ENCODE measurements around the gene FLNB. TPM values are rescaled to one million over a fixed set of nuclear protein-coding genes. Genes with fewer than 3 reads are reported as not detected.

FLNB gene
- total and polyA plus RNA-seq, 2 of the 4 experiments (the other 2 are of a cell fraction), result 78.0 to 136 TPM

GRCh38 chr3:58155838-58156237, 147.6 kb downstream of the FLNB start:
- no peak overlapping the region for H3K27ac ChIP-seq (ENCODE audit: insufficient read depth, low read length)
- H3K23ac ChIP-seq (ENCODE audit: low read depth, low read length), result no peak overlapping the region
- H3K27me3 ChIP-seq (ENCODE audit: control insufficient read depth, insufficient read depth, low read length), result no peaks in the 10 kb centered on the region
- no peak overlapping the region for H4K91ac ChIP-seq (ENCODE audit: insufficient read depth, low read depth, low read length)
- WGBS, 2 experiments (ENCODE audit: extremely low coverage in 2 of 2, insufficient read length in 1 of 2), result 100% methylated on average over 5 of the region's 10 CpGs; no CpG with 5 or more reads in 1 of the 2 experiments
- BruUV-seq (replicated peaks), result no TSS peak
- H3K9me1 ChIP-seq (ENCODE audit: insufficient read depth, low read length), result peaks cover 14% of the 10 kb centered on the region
- no peak overlapping the region for H3K18ac ChIP-seq (ENCODE audit: low read depth, low read length)
- intact Hi-C loops (cut with micrococcal nuclease), result no loop called here
- H2BK15ac ChIP-seq (ENCODE audit: low read depth, low read length), result no peak overlapping the region
- no peak overlapping the region for H2AK9ac ChIP-seq (replicated peaks; ENCODE audit: low read depth, low read length, poor library complexity)
- no peak for ATAC-seq (ENCODE audit: low read depth)
- peaks cover 2% of the 10 kb centered on the region; the same call in 1 of the 2 replicates for H3K4me1 ChIP-seq (ENCODE audit: control insufficient read depth, insufficient read depth, low read length)
- no peak overlapping the region for H2AK5ac ChIP-seq (ENCODE audit: low read depth, low read length)
- no peak overlapping the region for H3K4ac ChIP-seq (ENCODE audit: low read depth, low read length)
- H2BK120ac ChIP-seq (ENCODE audit: low read depth, low read length), result no peak overlapping the region
- H3K14ac ChIP-seq (replicated peaks; ENCODE audit: low read depth, low read length), result no peak overlapping the region
- ChIA-PET CTCF (no interaction called here), POLR2A (ENCODE audit: unreplicated experiment) (no interaction called here)
- peaks cover 6% of the 10 kb centered on the region for H4K20me1 ChIP-seq (ENCODE audit: insufficient read depth, low read length)
- peaks cover 17 to 26% of the 10 kb centered on the region in 2 experiments; a peak in 3 of 4 replicates for H3K79me1 ChIP-seq (ENCODE audit: low read depth in 1 of 2, low read length in 2 of 2)
- DNase-seq, result no peak
- no peak overlapping the region for H3K9ac ChIP-seq (ENCODE audit: low read depth, low read length)
- H2BK5ac ChIP-seq (ENCODE audit: low read depth, low read length, poor library complexity, severe bottlenecking), result no peak overlapping the region
- H4K8ac ChIP-seq (ENCODE audit: low read depth in 2 of 2, low read length in 2 of 2), result no peak overlapping the region
- in situ Hi-C loops (cut with MboI; ENCODE audit: low sequenced_read_pairs), result no loop called here
- no peak overlapping the region for H3K4me3 ChIP-seq (ENCODE audit: insufficient read depth, low read depth, low read length)
- H3K4me2 ChIP-seq (ENCODE audit: low read depth, low read length), result no peak overlapping the region
- no peaks in the 10 kb centered on the region for H3K9me3 ChIP-seq (ENCODE audit: control insufficient read depth, insufficient read depth, low read length)
- no peak overlapping the region for H4K5ac ChIP-seq (ENCODE audit: low read depth, low read length)
- no peak overlapping the region for H2BK20ac ChIP-seq (ENCODE audit: low read depth, low read length)
- dilution Hi-C loops (cut with HindIII; ENCODE audit: low sequenced_read_pairs, unreplicated experiment), result no loop called here
- H3K56ac ChIP-seq (ENCODE audit: extremely low read depth, insufficient read depth, low read length), result no peak overlapping the region
- H3K36me3 ChIP-seq (ENCODE audit: control insufficient read depth, insufficient read depth, low read length), result peaks cover 64% of the 10 kb centered on the region
- H2AFZ ChIP-seq (replicated peaks; ENCODE audit: low read length, poor library complexity), result no peak overlapping the region
- no peak for TF ChIP-seq CHD1 (IDR thresholded peaks at IDR 0.05; ENCODE audit: low read depth, low read length)
- TF ChIP-seq NFE2L2 (IDR thresholded peaks at IDR 0.05; ENCODE audit: low read depth, low read length), result no peak
- no peak for TF ChIP-seq RAD21 (IDR thresholded peaks at IDR 0.05; ENCODE audit: low read length)
- no peak for TF ChIP-seq USF2 (IDR thresholded peaks at IDR 0.05; ENCODE audit: low read depth, low read length)
- no peak for TF ChIP-seq POLR2A (IDR thresholded peaks at IDR 0.05; ENCODE audit: low read depth, low read length)
